HepG2 (cell line): ENCODE measurements around the gene CAP2. TPM values are rescaled to one million over a fixed set of nuclear protein-coding genes. Genes with fewer than 3 reads are reported as not detected.

Experiments
- ATAC-seq: fragments of 200-7000 bp; cut with Tn5 transposase; 3 replicates; pipeline ENCODE4 v1.9.1; 2020; ENCODE audit warnings: mild to moderate bottlenecking, moderate library complexity
- BruUV-seq: library from RNA; stranded (reverse); fragments of 400-500 nt; replicated peaks from 2 replicates; lab custom pipeline; 2021; lab: Mats Ljungman, UMichigan
- CTCF ChIA-PET: fragments of 300-600 bp; formaldehyde crosslinking; extraction: SDS; loops from one replicate; lab custom pipeline; 2021; ENCODE audit warnings: low total read pairs, inconsistent platforms, low intra/inter-chr PET ratio; lab: Yijun Ruan, JAX
- POLR2A ChIA-PET: fragments of 350-600 bp; sonication (Branson Sonifier 250); formaldehyde crosslinking; loops from one replicate; lab custom pipeline; 2020; ENCODE audit warnings: antibody characterized with exemption, inconsistent platforms; lab: Yijun Ruan, JAX
- DNase-seq: peaks from one replicate; pipeline ENCODE4 v3.0.0-alpha.2; 2015; ENCODE audit warnings: low spot score
- FAIRE-seq: peaks from 3 replicates; lab custom pipeline; 2011; peaks lifted over from hg19 to GRCh38; lab: Jason Lieb, UNC
- H2AFZ ChIP-seq: one replicate; pipeline ENCODE4 v1.6.1; 2011; ENCODE audit warnings: low read length, inconsistent platforms
- H3K27ac ChIP-seq: fragments of 300-600 bp; 3 replicates; pipeline ENCODE4 v1.8.0; 2011; ENCODE audit warnings: mixed run types, mild to moderate bottlenecking, mixed read lengths, low read length, inconsistent platforms; ENCODE audit not compliant: insufficient read depth; ENCODE audit errors: extremely low read length
- H3K27me3 ChIP-seq, 2 experiments: fragments of 200-600 bp in 1 of 2; 2 replicates in 1 of 2; 3 replicates in 1 of 2; pipeline versions ENCODE4 v1.6.0 to v1.8.0; 2011; ENCODE audit warnings: low read length in 2 of 2, mild to moderate bottlenecking in 2 of 2, moderate library complexity in 2 of 2, inconsistent platforms in 1 of 2; ENCODE audit not compliant: insufficient read depth in 2 of 2, control insufficient read depth in 1 of 2
- H3K36me3 ChIP-seq, 2 experiments: fragments of 200-600 bp in 1 of 2; replicated peaks in 1 of 2; 2 replicates in 1 of 2; 3 replicates in 1 of 2; pipeline versions ENCODE4 v1.5.1 to v1.8.0; 2011; ENCODE audit warnings: low read length in 2 of 2, inconsistent platforms in 1 of 2; ENCODE audit not compliant: insufficient read depth in 2 of 2, control insufficient read depth in 1 of 2
- H3K4me1 ChIP-seq: 2 replicates; pipeline ENCODE4 v1.5.1; 2012; ENCODE audit warnings: low read length, inconsistent platforms; ENCODE audit not compliant: insufficient read depth
- H3K4me2 ChIP-seq: 2 replicates; pipeline ENCODE4 v1.6.0; 2011; ENCODE audit warnings: low read depth, low read length, inconsistent platforms
- H3K4me3 ChIP-seq, 3 experiments: fragments of 200-600 bp in 1 of 3; sonication (generic), shearing (Covaris generic) in 1 of 3; replicated peaks in 1 of 3; 2 replicates each; pipeline ENCODE4 v1.5.1; 2011 to 2016; ENCODE audit warnings: low read length in 3 of 3, inconsistent platforms in 2 of 3, low read depth in 2 of 3, mild to moderate bottlenecking in 2 of 3, control low read depth in 1 of 3, mixed read lengths in 1 of 3; ENCODE audit not compliant: insufficient read depth in 1 of 3
- H3K79me2 ChIP-seq: one replicate; pipeline ENCODE4 v1.6.1; 2011; ENCODE audit warnings: low read length, inconsistent platforms; ENCODE audit not compliant: insufficient read depth
- H3K9ac ChIP-seq: 2 replicates; pipeline ENCODE4 v1.6.0; 2011; ENCODE audit warnings: mild to moderate bottlenecking, low read depth, low read length, inconsistent platforms; ENCODE audit not compliant: insufficient read depth
- H3K9me3 ChIP-seq: 2 replicates; pipeline ENCODE4 v1.5.1; 2012; ENCODE audit warnings: mild to moderate bottlenecking, low read length
- H4K20me1 ChIP-seq: 2 replicates; pipeline ENCODE4 v1.6.0; 2011; ENCODE audit warnings: inconsistent platforms, mild to moderate bottlenecking, low read length, moderate library complexity; ENCODE audit not compliant: insufficient read depth
- AGO2 ChIP-seq: fragments of 200-400 bp; formaldehyde crosslinking; optimal IDR thresholded peaks from 2 replicates; pipeline ENCODE3; 2017; ENCODE audit warnings: mild to moderate bottlenecking, low read depth, low read length, moderate library complexity
- HDAC1 ChIP-seq: sonication (generic); formaldehyde crosslinking; IDR thresholded peaks from 2 replicates; pipeline ENCODE4 v1.5.1; 2020; ENCODE audit warnings: mild to moderate bottlenecking, missing genetic modification reagents
- HIVEP1 ChIP-seq: sonication (generic); formaldehyde crosslinking; IDR thresholded peaks from 2 replicates; pipeline ENCODE4 v1.4.0; 2020; ENCODE audit warnings: mild to moderate bottlenecking, missing genetic modification reagents
- HNF1B ChIP-seq: sonication (generic); formaldehyde crosslinking; IDR thresholded peaks from 2 replicates; pipeline ENCODE4 v1.5.1; 2020; ENCODE audit warnings: mild to moderate bottlenecking, moderate library complexity, missing genetic modification reagents
- JUN ChIP-seq: sonication (generic); formaldehyde crosslinking; IDR thresholded peaks from 2 replicates; pipeline ENCODE4 v1.4.0; 2020; ENCODE audit warnings: mild to moderate bottlenecking, missing genetic modification reagents
- KLF13 ChIP-seq: sonication (generic); formaldehyde crosslinking; IDR thresholded peaks from 2 replicates; pipeline ENCODE4 v1.4.0; 2020; ENCODE audit warnings: mild to moderate bottlenecking, missing genetic modification reagents
- MED13 ChIP-seq: sonication (generic); formaldehyde crosslinking; IDR thresholded peaks from 2 replicates; pipeline ENCODE4 v1.5.0; 2020; ENCODE audit warnings: missing genetic modification reagents
- MIER3 ChIP-seq: IDR thresholded peaks from 2 replicates; pipeline ENCODE4 v1.6.1; 2016; ENCODE audit warnings: missing compliant biosample characterization, borderline replicate concordance
- SP5 ChIP-seq: IDR thresholded peaks from 2 replicates; pipeline ENCODE4 v1.6.1; 2016; ENCODE audit warnings: low read depth, borderline replicate concordance
- ZBTB1 ChIP-seq: sonication (generic); formaldehyde crosslinking; IDR thresholded peaks from 2 replicates; pipeline ENCODE4 v1.4.0; 2020; ENCODE audit warnings: missing genetic modification reagents, borderline replicate concordance
- ZBTB7B ChIP-seq: sonication (generic); formaldehyde crosslinking; IDR thresholded peaks from 2 replicates; pipeline ENCODE4 v1.4.0; 2020; ENCODE audit warnings: missing genetic modification reagents
- ZNF550 ChIP-seq: sonication (generic); formaldehyde crosslinking; IDR thresholded peaks from 2 replicates; pipeline ENCODE4 v1.4.0; 2020; ENCODE audit warnings: mild to moderate bottlenecking, missing genetic modification reagents, borderline replicate concordance
- WGBS: methylation state at CpG from one replicate; pipeline ENCODE4 v1.1.6; 2017; ENCODE audit warnings: low lambda C conversion rate; 5-methylcytosine and 5-hydroxymethylcytosine counted together
- in situ Hi-C: cut with HindIII; loops from 2 replicates; pipeline ENCODE4 v1.10.0; 2017; ENCODE audit warnings: low pct_unique_long_range_greater_than_20kb; ENCODE audit not compliant: extremely low pct_ligation_motif_present
- intact Hi-C: fragments of 100-400 bp; cut with micrococcal nuclease; formaldehyde crosslinking; loops from one replicate; pipeline ENCODE4 v1.10.0; 2022; ENCODE audit not compliant: unreplicated experiment
- polyA plus RNA-seq, 8 experiments: library from polyadenylated mRNA; depleted of rRNA in 3 of 8; stranded (reverse) in 7 of 8; unstranded in 1 of 8; fragments of >200 nt; fragmentation: Illumina TruSeq in 4 of 8; extraction: Trizol in 4 of 8; gene quantifications; 2 replicates each; pipeline versions ENCODE4 v1.2.1 to v1.2.3, GENCODE V29; 2011 to 2016; ENCODE audit warnings: low read depth in 4 of 8, missing spikeins in 1 of 8, mixed read lengths in 1 of 8; ENCODE audit not compliant: insufficient read depth in 1 of 8
- total RNA-seq, 5 experiments: library from RNA; depleted of rRNA; stranded (reverse); fragments of >200 nt; fragmentation: Illumina TruSeq; extraction: Trizol; gene quantifications; 2 replicates each; pipeline ENCODE4 v1.2.3, GENCODE V29; 2016; ENCODE audit warnings: low read depth in 1 of 5
- TF ChIP-seq, protein P1 (sequence below): sonication (generic); formaldehyde crosslinking; IDR thresholded peaks from 2 replicates; pipeline ENCODE4 v1.4.0; 2020; ENCODE audit warnings: mild to moderate bottlenecking, missing genetic modification reagents
- TF ChIP-seq, protein P2 (sequence below): sonication (generic); formaldehyde crosslinking; IDR thresholded peaks from 2 replicates; pipeline ENCODE4 v1.5.0; 2020; ENCODE audit warnings: mild to moderate bottlenecking, missing genetic modification reagents, borderline replicate concordance

Gene CAP2
- total and polyA plus RNA-seq, 2 of the 13 experiments (the other 11 are each of a cell fraction or from before 2014, with no cell fraction given), result 7.9 to 53.1 TPM

- BruUV-seq, result no TSS peak
- Histone ChIP-seq H3K4me2 (no peak overlapping the region), H3K4me1 (no peaks in the 10 kb centered on the region), H3K4me3 (no peak overlapping the region), H3K9ac (no peak overlapping the region), H3K9me3 (no peaks in the 10 kb centered on the region), H3K27ac (no peak overlapping the region), H3K27me3 (no peaks in the 10 kb centered on the region), H3K36me3 (peaks cover 2 to 17% of the 10 kb centered on the region in 2 experiments; a peak in 4 of 5 replicates), H4K20me1 (no peaks in the 10 kb centered on the region), H2AFZ (no peak overlapping the region), H3K79me2 (no peaks in the 10 kb centered on the region)
- in situ Hi-C loops (no loop called here), intact Hi-C loops (no loop called here)
- POLR2A ChIA-PET, result no interaction called here
- FAIRE-seq (no peak), DNase-seq (no peak), ATAC-seq (no peak)
- WGBS, result 94% methylated on average over 6 of the region's 6 CpGs
- CTCF ChIA-PET, result no interaction called here
- TF ChIP-seq ZBTB1 (CRISPR knock-in tag), result no peak
- TF ChIP-seq MIER3 (CRISPR knock-in tag), result no peak
- no peak for TF ChIP-seq KLF13 (CRISPR knock-in tag)
- no peak for TF ChIP-seq MED13 (CRISPR knock-in tag)
- TF ChIP-seq JUN, result no peak
- TF ChIP-seq ZBTB7B, result no peak
- no peak for TF ChIP-seq HDAC1 (CRISPR knock-in tag)
- TF ChIP-seq SP5, result no peak
- TF ChIP-seq ZNF550 (CRISPR knock-in tag), result no peak
- TF ChIP-seq, protein P1, sequence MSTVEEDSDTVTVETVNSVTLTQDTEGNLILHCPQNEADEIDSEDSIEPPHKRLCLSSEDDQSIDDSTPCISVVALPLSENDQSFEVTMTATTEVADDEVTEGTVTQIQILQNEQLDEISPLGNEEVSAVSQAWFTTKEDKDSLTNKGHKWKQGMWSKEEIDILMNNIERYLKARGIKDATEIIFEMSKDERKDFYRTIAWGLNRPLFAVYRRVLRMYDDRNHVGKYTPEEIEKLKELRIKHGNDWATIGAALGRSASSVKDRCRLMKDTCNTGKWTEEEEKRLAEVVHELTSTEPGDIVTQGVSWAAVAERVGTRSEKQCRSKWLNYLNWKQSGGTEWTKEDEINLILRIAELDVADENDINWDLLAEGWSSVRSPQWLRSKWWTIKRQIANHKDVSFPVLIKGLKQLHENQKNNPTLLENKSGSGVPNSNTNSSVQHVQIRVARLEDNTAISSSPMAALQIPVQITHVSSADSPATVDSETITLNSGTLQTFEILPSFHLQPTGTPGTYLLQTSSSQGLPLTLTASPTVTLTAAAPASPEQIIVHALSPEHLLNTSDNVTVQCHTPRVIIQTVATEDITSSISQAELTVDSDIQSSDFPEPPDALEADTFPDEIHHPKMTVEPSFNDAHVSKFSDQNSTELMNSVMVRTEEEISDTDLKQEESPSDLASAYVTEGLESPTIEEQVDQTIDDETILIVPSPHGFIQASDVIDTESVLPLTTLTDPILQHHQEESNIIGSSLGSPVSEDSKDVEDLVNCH, result no peak
- TF ChIP-seq, protein P2, sequence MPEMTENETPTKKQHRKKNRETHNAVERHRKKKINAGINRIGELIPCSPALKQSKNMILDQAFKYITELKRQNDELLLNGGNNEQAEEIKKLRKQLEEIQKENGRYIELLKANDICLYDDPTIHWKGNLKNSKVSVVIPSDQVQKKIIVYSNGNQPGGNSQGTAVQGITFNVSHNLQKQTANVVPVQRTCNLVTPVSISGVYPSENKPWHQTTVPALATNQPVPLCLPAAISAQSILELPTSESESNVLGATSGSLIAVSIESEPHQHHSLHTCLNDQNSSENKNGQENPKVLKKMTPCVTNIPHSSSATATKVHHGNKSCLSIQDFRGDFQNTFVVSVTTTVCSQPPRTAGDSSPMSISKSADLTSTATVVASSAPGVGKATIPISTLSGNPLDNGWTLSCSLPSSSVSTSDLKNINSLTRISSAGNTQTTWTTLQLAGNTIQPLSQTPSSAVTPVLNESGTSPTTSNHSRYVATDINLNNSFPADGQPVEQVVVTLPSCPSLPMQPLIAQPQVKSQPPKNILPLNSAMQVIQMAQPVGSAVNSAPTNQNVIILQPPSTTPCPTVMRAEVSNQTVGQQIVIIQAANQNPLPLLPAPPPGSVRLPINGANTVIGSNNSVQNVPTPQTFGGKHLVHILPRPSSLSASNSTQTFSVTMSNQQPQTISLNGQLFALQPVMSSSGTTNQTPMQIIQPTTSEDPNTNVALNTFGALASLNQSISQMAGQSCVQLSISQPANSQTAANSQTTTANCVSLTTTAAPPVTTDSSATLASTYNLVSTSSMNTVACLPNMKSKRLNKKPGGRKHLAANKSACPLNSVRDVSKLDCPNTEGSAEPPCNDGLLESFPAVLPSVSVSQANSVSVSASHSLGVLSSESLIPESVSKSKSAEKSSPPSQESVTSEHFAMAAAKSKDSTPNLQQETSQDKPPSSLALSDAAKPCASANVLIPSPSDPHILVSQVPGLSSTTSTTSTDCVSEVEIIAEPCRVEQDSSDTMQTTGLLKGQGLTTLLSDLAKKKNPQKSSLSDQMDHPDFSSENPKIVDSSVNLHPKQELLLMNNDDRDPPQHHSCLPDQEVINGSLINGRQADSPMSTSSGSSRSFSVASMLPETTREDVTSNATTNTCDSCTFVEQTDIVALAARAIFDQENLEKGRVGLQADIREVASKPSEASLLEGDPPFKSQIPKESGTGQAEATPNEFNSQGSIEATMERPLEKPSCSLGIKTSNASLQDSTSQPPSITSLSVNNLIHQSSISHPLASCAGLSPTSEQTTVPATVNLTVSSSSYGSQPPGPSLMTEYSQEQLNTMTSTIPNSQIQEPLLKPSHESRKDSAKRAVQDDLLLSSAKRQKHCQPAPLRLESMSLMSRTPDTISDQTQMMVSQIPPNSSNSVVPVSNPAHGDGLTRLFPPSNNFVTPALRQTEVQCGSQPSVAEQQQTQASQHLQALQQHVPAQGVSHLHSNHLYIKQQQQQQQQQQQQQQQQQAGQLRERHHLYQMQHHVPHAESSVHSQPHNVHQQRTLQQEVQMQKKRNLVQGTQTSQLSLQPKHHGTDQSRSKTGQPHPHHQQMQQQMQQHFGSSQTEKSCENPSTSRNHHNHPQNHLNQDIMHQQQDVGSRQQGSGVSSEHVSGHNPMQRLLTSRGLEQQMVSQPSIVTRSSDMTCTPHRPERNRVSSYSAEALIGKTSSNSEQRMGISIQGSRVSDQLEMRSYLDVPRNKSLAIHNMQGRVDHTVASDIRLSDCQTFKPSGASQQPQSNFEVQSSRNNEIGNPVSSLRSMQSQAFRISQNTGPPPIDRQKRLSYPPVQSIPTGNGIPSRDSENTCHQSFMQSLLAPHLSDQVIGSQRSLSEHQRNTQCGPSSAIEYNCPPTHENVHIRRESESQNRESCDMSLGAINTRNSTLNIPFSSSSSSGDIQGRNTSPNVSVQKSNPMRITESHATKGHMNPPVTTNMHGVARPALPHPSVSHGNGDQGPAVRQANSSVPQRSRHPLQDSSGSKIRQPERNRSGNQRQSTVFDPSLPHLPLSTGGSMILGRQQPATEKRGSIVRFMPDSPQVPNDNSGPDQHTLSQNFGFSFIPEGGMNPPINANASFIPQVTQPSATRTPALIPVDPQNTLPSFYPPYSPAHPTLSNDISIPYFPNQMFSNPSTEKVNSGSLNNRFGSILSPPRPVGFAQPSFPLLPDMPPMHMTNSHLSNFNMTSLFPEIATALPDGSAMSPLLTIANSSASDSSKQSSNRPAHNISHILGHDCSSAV, result no peak
- TF ChIP-seq HNF1B (CRISPR knock-in tag), result no peak
- TF ChIP-seq HIVEP1 (CRISPR knock-in tag), result no peak
- TF ChIP-seq AGO2, result no peak
These were observed 33.7 kb downstream of the CAP2 start for GRCh38 chr6:17427062-17427461.
